ENCODE results near the gene C1orf53.
"Not testable (repeated sequence)": the region's sequence is repeated elsewhere in the genome, so short reads cannot be mapped to it uniquely, and the experiment has no call there.

The C1orf53 gene

GRCh38 chr1:197937892-197938291 is 35.5 kb downstream of the C1orf53 start:
- no peak overlapping the region for H3K4me3 Mint-ChIP-seq
- no peaks in the 10 kb centered on the region for H3K4me1 Mint-ChIP-seq (ENCODE audit: low read depth in 2 of 2)
- no peaks in the 10 kb centered on the region for H3K9me3 Mint-ChIP-seq
- peaks cover 31 to 49% of the 10 kb centered on the region in 2 donors for H3K27me3 Mint-ChIP-seq
- no peak overlapping the region for H3K27ac Mint-ChIP-seq
- H3K36me3 Mint-ChIP-seq (ENCODE audit: insufficient read depth) = no peaks in the 10 kb centered on the region
- ATAC-seq (replicated peaks) = no peak
- DNase-seq = no peak

GRCh38 chr1:197939159-197939980 is 36.9 kb downstream of the C1orf53 start:
- not testable (repeated sequence) for ATAC-seq (replicated peaks); H3K36me3 Mint-ChIP-seq (ENCODE audit: insufficient read depth); H3K27ac Mint-ChIP-seq; DNase-seq; H3K9me3 Mint-ChIP-seq; H3K4me1 Mint-ChIP-seq (ENCODE audit: low read depth in 2 of 2); H3K4me3 Mint-ChIP-seq
- peaks cover 32 to 48% of the 10 kb centered on the region in 2 donors for H3K27me3 Mint-ChIP-seq

- Mint-ChIP-seq H3K4me3 (no peak overlapping the region), H3K27ac (no peak overlapping the region), H3K9me3 (peaks cover 0 to 2% of the 10 kb centered on the region in 2 donors), H3K36me3 (ENCODE audit: insufficient read depth) (no peaks in the 10 kb centered on the region), H3K27me3 (peaks cover 46 to 55% of the 10 kb centered on the region in 2 donors), H3K4me1 (ENCODE audit: low read depth in 2 of 2) (no peaks in the 10 kb centered on the region)
- DNase-seq = no peak
- ATAC-seq (replicated peaks) = no peak
Measured at GRCh38 chr1:197942042-197942441, 39.6 kb downstream of the C1orf53 start.

GRCh38 chr1:197944485-197944884 is 42.1 kb downstream of the C1orf53 start:
- Mint-ChIP-seq H3K27me3 (peaks cover 39 to 40% of the 10 kb centered on the region in 2 donors), H3K9me3 (peaks cover 0 to 2% of the 10 kb centered on the region in 2 donors), H3K27ac (no peak overlapping the region), H3K4me1 (ENCODE audit: low read depth in 2 of 2) (peaks cover 9 to 16% of the 10 kb centered on the region in 2 donors), H3K36me3 (ENCODE audit: insufficient read depth) (no peaks in the 10 kb centered on the region), H3K4me3 (no peak overlapping the region)
- no peak for ATAC-seq (replicated peaks)
- DNase-seq = no peak

- Mint-ChIP-seq H3K9me3 (peaks cover 0 to 3% of the 10 kb centered on the region in 2 donors), H3K4me3 (peak overlapping the region; percentile 41 to 43), H3K36me3 (ENCODE audit: insufficient read depth) (no peaks in the 10 kb centered on the region), H3K27me3 (peaks cover 15 to 16% of the 10 kb centered on the region in 2 donors), H3K4me1 (ENCODE audit: low read depth in 2 of 2) (peaks cover 13 to 21% of the 10 kb centered on the region in 2 donors), H3K27ac (peak overlapping the region in 1 of 2 donors; percentile 49)
- DNase-seq = no peak
- ATAC-seq (replicated peaks) = peak; percentile 88
Measured at GRCh38 chr1:197948926-197949899, 46.8 kb downstream of the C1orf53 start.

- Mint-ChIP-seq H3K27me3 (no peaks in the 10 kb centered on the region), H3K27ac (no peak overlapping the region), H3K4me3 (no peak overlapping the region), H3K9me3 (peaks cover 0 to 2% of the 10 kb centered on the region in 2 donors), H3K4me1 (ENCODE audit: low read depth in 2 of 2) (peaks cover 13 to 21% of the 10 kb centered on the region in 2 donors), H3K36me3 (ENCODE audit: insufficient read depth) (no peaks in the 10 kb centered on the region)
- ATAC-seq (replicated peaks) (no peak), DNase-seq (no peak)
Measured at GRCh38 chr1:197951089-197951488, 48.7 kb downstream of the C1orf53 start.

- no peak overlapping the region for H3K4me3 Mint-ChIP-seq
- ATAC-seq (replicated peaks) (no peak), DNase-seq (no peak)
- peaks cover 0 to 2% of the 10 kb centered on the region in 2 donors for H3K9me3 Mint-ChIP-seq
- H3K27me3 Mint-ChIP-seq = no peaks in the 10 kb centered on the region
- H3K36me3 Mint-ChIP-seq (ENCODE audit: insufficient read depth) = no peaks in the 10 kb centered on the region
- H3K4me1 Mint-ChIP-seq (ENCODE audit: low read depth in 2 of 2) = peaks cover 13 to 21% of the 10 kb centered on the region in 2 donors
- H3K27ac Mint-ChIP-seq = no peak overlapping the region
Measured at GRCh38 chr1:197951617-197952175, 49.3 kb downstream of the C1orf53 start.

GRCh38 chr1:197953472-197953871 is 51.0 kb downstream of the C1orf53 start:
- DNase-seq; H3K9me3 Mint-ChIP-seq; H3K36me3 Mint-ChIP-seq (ENCODE audit: insufficient read depth); ATAC-seq (replicated peaks); H3K4me3 Mint-ChIP-seq; H3K27ac Mint-ChIP-seq: not testable (repeated sequence)
- peaks cover 5 to 13% of the 10 kb centered on the region in 2 donors for H3K27me3 Mint-ChIP-seq
- peaks cover 13 to 14% of the 10 kb centered on the region in 2 donors for H3K4me1 Mint-ChIP-seq (ENCODE audit: low read depth in 2 of 2)

- Mint-ChIP-seq H3K4me3 (no peak overlapping the region), H3K27ac (no peak overlapping the region), H3K36me3 (ENCODE audit: insufficient read depth) (no peaks in the 10 kb centered on the region)
Measured at GRCh38 chr1:197954718-197955418, 52.4 kb downstream of the C1orf53 start.

GRCh38 chr1:197955486-197956394 is 53.3 kb downstream of the C1orf53 start:
- H3K27me3 Mint-ChIP-seq = peaks cover 5 to 19% of the 10 kb centered on the region in 2 donors

More at GRCh38 chr1:197954718-197955418, 52.4 kb downstream of the C1orf53 start:
- Mint-ChIP-seq H3K9me3 (peaks cover 0 to under 1% of the 10 kb centered on the region in 2 donors), H3K27me3 (peaks cover 5 to 19% of the 10 kb centered on the region in 2 donors), H3K4me1 (ENCODE audit: low read depth in 2 of 2) (peaks cover under 1 to 1% of the 10 kb centered on the region in 2 donors)
- no peak for DNase-seq
- no peak for ATAC-seq (replicated peaks)

More at GRCh38 chr1:197955486-197956394, 53.3 kb downstream of the C1orf53 start:
- H3K9me3 Mint-ChIP-seq = no peaks in the 10 kb centered on the region
- no peak overlapping the region for H3K27ac Mint-ChIP-seq
- DNase-seq = no peak
- no peak overlapping the region for H3K4me3 Mint-ChIP-seq
- no peaks in the 10 kb centered on the region for H3K4me1 Mint-ChIP-seq (ENCODE audit: low read depth in 2 of 2)
- no peaks in the 10 kb centered on the region for H3K36me3 Mint-ChIP-seq (ENCODE audit: insufficient read depth)
- no peak for ATAC-seq (replicated peaks)
